Mammary epithelial cell (primary cell): Measurements from ENCODE around the gene CNDP2.

Source experiments
- EZH2 ChIP-seq: IDR thresholded peaks from 2 replicates; pipeline ENCODE4 v1.6.1; 2012; ENCODE audit warnings: low read length, inconsistent platforms, borderline replicate concordance
- TF ChIP-seq, protein P1 (sequence below), 2 donors: IDR thresholded peaks in 1 of 2; conservative IDR thresholded peaks in 1 of 2; 2 replicates each; pipeline ENCODE4 v1.5.1; 2011 to 2012; ENCODE audit warnings: inconsistent platforms in 2 of 2, low read length in 2 of 2, mild to moderate bottlenecking in 2 of 2, control low read depth in 1 of 2, low read depth in 1 of 2; ENCODE audit not compliant: insufficient read depth in 1 of 2; ENCODE audit errors: extremely low read depth in 1 of 2

DNA sequence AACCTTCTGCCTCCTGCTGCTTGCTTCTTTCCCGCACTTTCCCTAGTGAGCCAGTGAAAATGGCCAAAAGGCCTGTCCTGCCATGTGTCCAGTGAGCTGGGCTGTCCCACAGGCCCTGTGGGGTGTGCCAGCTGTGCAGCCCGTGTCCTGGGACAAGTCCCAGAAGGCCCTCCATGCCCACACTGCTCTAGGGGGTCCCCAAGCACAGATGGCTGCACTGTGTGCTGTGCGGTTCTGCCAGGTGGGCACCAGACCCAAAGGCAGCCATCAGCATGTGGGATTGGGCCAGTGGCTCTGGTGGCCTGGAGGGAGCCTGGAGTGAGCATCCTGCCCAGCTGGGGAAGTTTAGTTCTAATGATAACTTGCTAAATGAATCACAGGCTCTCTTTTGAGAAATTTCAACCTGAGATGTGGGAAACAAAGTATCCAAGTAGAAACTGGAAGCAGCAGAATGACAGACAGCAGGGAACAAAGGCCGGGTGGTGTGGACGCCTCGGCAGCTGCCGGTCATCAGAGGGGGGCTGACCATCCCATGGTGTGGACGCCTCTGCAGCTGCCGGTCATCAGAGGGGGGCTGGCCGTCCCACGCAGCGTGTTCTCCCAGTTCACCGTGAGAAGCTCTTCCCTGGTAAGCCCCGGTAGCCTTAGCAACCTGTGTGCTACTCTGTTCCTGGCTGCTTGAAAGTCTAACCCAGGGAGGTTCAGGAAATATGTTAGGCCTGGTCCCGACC, 9.9 kb upstream of the CNDP2 start:
- TF ChIP-seq, protein P1, sequence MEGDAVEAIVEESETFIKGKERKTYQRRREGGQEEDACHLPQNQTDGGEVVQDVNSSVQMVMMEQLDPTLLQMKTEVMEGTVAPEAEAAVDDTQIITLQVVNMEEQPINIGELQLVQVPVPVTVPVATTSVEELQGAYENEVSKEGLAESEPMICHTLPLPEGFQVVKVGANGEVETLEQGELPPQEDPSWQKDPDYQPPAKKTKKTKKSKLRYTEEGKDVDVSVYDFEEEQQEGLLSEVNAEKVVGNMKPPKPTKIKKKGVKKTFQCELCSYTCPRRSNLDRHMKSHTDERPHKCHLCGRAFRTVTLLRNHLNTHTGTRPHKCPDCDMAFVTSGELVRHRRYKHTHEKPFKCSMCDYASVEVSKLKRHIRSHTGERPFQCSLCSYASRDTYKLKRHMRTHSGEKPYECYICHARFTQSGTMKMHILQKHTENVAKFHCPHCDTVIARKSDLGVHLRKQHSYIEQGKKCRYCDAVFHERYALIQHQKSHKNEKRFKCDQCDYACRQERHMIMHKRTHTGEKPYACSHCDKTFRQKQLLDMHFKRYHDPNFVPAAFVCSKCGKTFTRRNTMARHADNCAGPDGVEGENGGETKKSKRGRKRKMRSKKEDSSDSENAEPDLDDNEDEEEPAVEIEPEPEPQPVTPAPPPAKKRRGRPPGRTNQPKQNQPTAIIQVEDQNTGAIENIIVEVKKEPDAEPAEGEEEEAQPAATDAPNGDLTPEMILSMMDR (conservative IDR thresholded peaks at IDR 0.05 in 1 of 2, IDR thresholded peaks at IDR 0.05 in 1 of 2; ENCODE audit: extremely low read depth in 1 of 2, insufficient read depth in 1 of 2, low read depth in 1 of 2, low read length in 2 of 2) = no peak
- TF ChIP-seq EZH2 = no peak
